Uterine smooth muscle cell (primary cell): ENCODE measurements around the gene DUOX1. TPM values are rescaled to one million over a fixed set of nuclear protein-coding genes. Genes with fewer than 3 reads are reported as not detected.

Experiments
- total RNA-seq: library from RNA; depleted of rRNA; stranded (reverse); fragments of >200 nt; gene quantifications from 2 replicates; pipeline ENCODE4 v1.2.3, GENCODE V29; 2014

The DUOX1 gene
- not detected in 2 replicates for total RNA-seq

GRCh38 chr15:45129651-45130129, at the start of gene DUOX1, which contains the start of gene DUOXA1:
TSS of gene DUOX1 (plus strand) at chr15:45129994. CDS start at chr15:45131967, 1,973 bp downstream.
TSS of gene DUOXA1 (minus strand) at chr15:45129879. CDS start at chr15:45123014, 6,865 bp downstream.

GRCh38 chr15:45114076-45114750, 15.6 kb upstream of the DUOX1 start, which contains the start of the genes DUOX2 and DUOXA2:
TSS of gene DUOX2 (minus strand) at chr15:45114172. CDS start at chr15:45113411, 761 bp downstream.
TSS of gene DUOXA2 (plus strand) at chr15:45114326. CDS start at chr15:45114606, 280 bp downstream.

DNA sequence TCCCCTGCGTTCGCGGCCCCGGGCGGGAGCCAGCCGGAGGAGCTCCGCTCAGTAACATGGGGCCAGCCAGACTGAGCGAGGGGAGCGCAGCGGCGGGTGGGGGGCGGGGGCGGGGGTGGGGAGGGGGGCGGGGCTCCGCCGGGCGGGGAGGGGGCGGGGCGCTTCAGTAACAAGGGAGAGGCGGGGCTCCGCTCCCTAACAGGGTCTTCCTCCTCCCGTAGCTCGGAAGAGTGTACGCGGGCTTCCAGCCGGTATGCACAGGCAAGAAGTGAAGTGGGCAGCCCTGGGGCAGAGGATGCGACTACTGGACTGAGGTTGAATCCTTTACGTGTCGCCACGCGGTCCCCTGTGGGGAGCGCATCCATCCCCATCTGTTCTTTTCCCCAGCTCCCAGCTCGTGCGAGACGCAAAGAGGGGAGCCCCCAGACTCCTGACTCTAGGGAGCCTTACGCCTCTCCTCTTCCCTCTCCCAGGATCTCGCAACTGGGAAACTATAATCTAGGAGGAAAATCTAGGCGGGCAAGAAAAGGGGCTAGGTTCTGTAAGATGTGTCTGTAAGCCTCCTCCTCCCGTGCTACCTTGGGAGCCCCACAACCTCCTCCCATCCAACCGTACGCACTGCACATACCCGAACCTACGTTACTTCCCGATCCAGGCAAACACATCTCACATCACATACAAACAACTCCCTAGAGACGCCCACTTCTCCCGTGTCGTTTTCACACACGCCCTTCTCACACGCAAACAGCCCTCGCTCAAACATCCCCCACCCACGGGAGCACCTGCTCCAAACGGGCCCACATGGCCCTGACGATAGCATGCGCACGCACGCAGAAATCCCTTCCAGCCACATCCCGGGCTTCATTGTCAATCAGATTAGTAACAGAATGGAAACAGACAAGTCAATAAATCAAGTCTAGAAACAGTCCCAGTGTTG, 58.4 kb downstream of the DUOX1 start, which contains the start of gene SHF:
SHF (minus strand) TSS at position 73 of the 937 bp plus-strand sequence; CDS start at position 58, 15 bp downstream.

Other genes with a start within 250 kb of the DUOX1 start
- gene TERB2, start 173.3 kb upstream of the DUOX1 start, total RNA-seq, result not detected in 2 replicates
- gene SORD, start 106.8 kb upstream of the DUOX1 start, total RNA-seq, result 12.2 and 12.4 TPM in 2 replicates
- under 0.01 TPM in 1 of 2 replicates, not detected in the other for gene DUOX2, start 15.8 kb upstream of the DUOX1 start, total RNA-seq
- gene DUOXA2, start 15.7 kb upstream of the DUOX1 start, total RNA-seq, result not detected in 2 replicates
- 0.12 TPM in 1 of 2 replicates, not detected in the other for gene DUOXA1, start 115 bp upstream of the DUOX1 start, total RNA-seq
- gene SHF, start 58.0 kb downstream of the DUOX1 start, total RNA-seq, result 1.1 and 2.5 TPM in 2 replicates
- gene SLC28A2, start 122.2 kb downstream of the DUOX1 start, total RNA-seq, result not detected in 2 replicates
- gene GATM, start 248.6 kb downstream of the DUOX1 start, total RNA-seq, result 0.25 and 0.44 TPM in 2 replicates